Karpas-422 (cell line): ENCODE measurements around the gene RPGRIP1. TPM values are rescaled to one million over a fixed set of nuclear protein-coding genes. Genes with fewer than 3 reads are reported as not detected.
"Not testable (repeated sequence)": the region's sequence is repeated elsewhere in the genome, so short reads cannot be mapped to it uniquely, and the experiment has no call there.

Experiments
- DNase-seq: peaks from one replicate; pipeline ENCODE4 v3.0.0-alpha.2; 2015
- H2AFZ ChIP-seq: fragments of 200-600 bp; sonication (generic); 2 replicates; pipeline ENCODE4 v1.6.1; 2014; ENCODE audit warnings: antibody characterized with exemption, low read length, mixed read lengths
- H3K27ac ChIP-seq: fragments of 200-600 bp; sonication (generic); 2 replicates; pipeline ENCODE4 v1.5.1; 2014; ENCODE audit warnings: mild to moderate bottlenecking, low read length, moderate library complexity
- H3K27me3 ChIP-seq: fragments of 200-600 bp; sonication (generic); 2 replicates; pipeline ENCODE4 v1.6.1; 2014; ENCODE audit warnings: low read length, mixed read lengths
- H3K36me3 ChIP-seq: fragments of 200-600 bp; sonication (generic); 2 replicates; pipeline ENCODE4 v1.6.1; 2014; ENCODE audit warnings: low read length, mixed read lengths; ENCODE audit not compliant: insufficient read depth
- H3K4me1 ChIP-seq: fragments of 200-600 bp; sonication (generic); 2 replicates; pipeline ENCODE4 v1.6.1; 2014; ENCODE audit warnings: mild to moderate bottlenecking, low read length, mixed read lengths
- H3K4me2 ChIP-seq: fragments of 200-600 bp; sonication (generic); 2 replicates; pipeline ENCODE4 v1.6.1; 2014; ENCODE audit warnings: low read length, low read depth, mild to moderate bottlenecking; ENCODE audit not compliant: poor library complexity, severe bottlenecking
- H3K4me3 ChIP-seq: fragments of 200-600 bp; sonication (generic); 2 replicates; pipeline ENCODE4 v1.5.1; 2014; ENCODE audit warnings: mild to moderate bottlenecking, antibody characterized with exemption, low read length, mixed read lengths
- H3K79me2 ChIP-seq: fragments of 200-600 bp; sonication (generic); 2 replicates; pipeline ENCODE4 v1.6.1; 2014; ENCODE audit warnings: mild to moderate bottlenecking, low read length, mixed read lengths
- H3K9ac ChIP-seq: fragments of 200-600 bp; sonication (generic); 2 replicates; pipeline ENCODE4 v1.6.0; 2014; ENCODE audit warnings: low read length
- H3K9me2 ChIP-seq: fragments of 200-600 bp; sonication (generic), shearing (Covaris generic); replicated peaks from 2 replicates; pipeline ENCODE4 v1.6.0; 2014; ENCODE audit warnings: mild to moderate bottlenecking, low read length, moderate library complexity; ENCODE audit not compliant: insufficient read depth
- H3K9me3 ChIP-seq: fragments of 300-700, 200-600 bp; sonication (generic); 2 replicates; pipeline ENCODE4 v1.6.1; 2014; ENCODE audit warnings: low read length, mixed read lengths
- H4K20me1 ChIP-seq: fragments of 200-600 bp; sonication (generic); 2 replicates; pipeline ENCODE4 v1.6.1; 2014; ENCODE audit warnings: mild to moderate bottlenecking, antibody characterized with exemption, low read length, low read depth; ENCODE audit not compliant: insufficient read depth
- total RNA-seq: library from RNA; depleted of rRNA; stranded (reverse); fragments of >200 nt; shearing (Covaris generic); gene quantifications from 2 replicates; pipeline ENCODE4 v1.2.3, GENCODE V29; 2014; ENCODE audit warnings: low replicate concordance

Gene RPGRIP1
- total RNA-seq, 1 experiment from 2014 or later = not detected

DNA sequence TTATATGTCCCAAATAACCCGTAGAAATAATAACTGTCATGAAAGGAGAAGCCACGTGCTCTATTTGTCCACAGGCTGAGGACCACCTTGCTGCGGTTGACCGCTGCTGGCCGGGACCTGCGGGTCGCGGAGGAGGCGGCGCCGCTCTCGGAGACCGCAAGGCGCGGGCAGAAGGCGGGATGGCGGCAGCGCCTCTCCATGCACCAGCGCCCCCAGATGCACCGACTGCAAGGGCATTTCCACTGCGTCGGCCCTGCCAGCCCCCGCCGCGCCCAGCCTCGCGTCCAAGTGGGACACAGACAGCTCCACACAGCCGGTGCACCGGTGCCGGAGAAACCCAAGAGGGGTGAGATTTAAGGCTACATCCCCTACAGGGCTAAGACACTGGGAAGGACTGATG is 21.0 kb downstream of the RPGRIP1 start:
- peak overlapping the region; percentile 68 for H3K4me3 ChIP-seq
- no peak overlapping the region for H3K27ac ChIP-seq
- peak overlapping the region; percentile 97 for H3K4me2 ChIP-seq
- peak; percentile 65 for DNase-seq
- no peaks in the 10 kb centered on the region for H3K27me3 ChIP-seq
- no peaks in the 10 kb centered on the region for H3K9me3 ChIP-seq
- H3K36me3 ChIP-seq = no peaks in the 10 kb centered on the region
- no peaks in the 10 kb centered on the region for H3K9me2 ChIP-seq
- peak overlapping the region; percentile 97 for H2AFZ ChIP-seq
- no peaks in the 10 kb centered on the region for H3K79me2 ChIP-seq
- H4K20me1 ChIP-seq = no peaks in the 10 kb centered on the region
- peak overlapping the region; percentile 58 for H3K9ac ChIP-seq
- H3K4me1 ChIP-seq = peaks cover 19% of the 10 kb centered on the region

DNA sequence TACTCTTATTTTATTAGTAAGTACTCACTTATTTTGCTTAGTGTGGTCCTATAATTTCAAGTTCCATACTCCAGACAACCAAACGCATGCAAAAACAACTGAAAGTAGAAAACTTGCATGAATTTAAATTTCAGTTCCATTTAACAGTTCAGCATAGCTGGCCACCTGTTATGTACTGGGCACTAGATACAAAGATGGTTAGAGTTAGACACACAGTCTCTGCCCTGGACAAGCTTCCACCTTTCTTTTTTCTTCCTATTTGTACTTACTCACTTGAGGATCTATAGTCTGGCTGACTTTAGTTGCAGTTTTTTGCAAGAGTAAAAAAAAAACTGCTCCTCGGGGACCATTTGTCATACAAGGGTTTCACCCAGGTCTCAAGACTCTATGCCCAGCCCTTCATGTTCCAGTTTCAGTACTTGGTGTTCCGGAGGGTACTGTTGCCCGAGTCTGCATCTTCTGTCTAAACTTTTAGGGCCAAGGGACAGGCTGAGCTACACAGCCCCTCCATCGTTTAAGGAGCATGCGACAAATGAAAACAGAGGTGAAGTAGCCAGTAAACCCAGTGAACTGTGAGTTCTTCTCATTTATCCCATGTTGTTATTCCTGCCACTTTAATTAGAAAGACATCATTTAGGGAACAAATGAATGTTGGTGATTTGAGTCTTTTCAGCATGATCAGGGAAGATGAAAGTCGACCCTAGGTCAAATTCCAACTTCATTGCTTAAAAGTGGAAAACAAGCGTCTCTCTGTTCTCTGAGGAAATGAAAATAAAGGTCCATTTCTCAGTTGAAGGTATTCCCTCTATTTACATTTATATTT is 22.3 kb downstream of the RPGRIP1 start:
- no peak for DNase-seq
- H2AFZ ChIP-seq = no peak overlapping the region
- H3K9me2 ChIP-seq = no peaks in the 10 kb centered on the region
- no peaks in the 10 kb centered on the region for H3K9me3 ChIP-seq
- H3K4me1 ChIP-seq = peaks cover 19% of the 10 kb centered on the region
- peak overlapping the region; percentile 1 for H3K4me2 ChIP-seq
- H3K4me3 ChIP-seq = no peak overlapping the region
- no peak overlapping the region for H3K27ac ChIP-seq
- H3K9ac ChIP-seq = no peak overlapping the region
- no peaks in the 10 kb centered on the region for H4K20me1 ChIP-seq
- H3K36me3 ChIP-seq = no peaks in the 10 kb centered on the region
- no peaks in the 10 kb centered on the region for H3K79me2 ChIP-seq
- H3K27me3 ChIP-seq = no peaks in the 10 kb centered on the region

DNA sequence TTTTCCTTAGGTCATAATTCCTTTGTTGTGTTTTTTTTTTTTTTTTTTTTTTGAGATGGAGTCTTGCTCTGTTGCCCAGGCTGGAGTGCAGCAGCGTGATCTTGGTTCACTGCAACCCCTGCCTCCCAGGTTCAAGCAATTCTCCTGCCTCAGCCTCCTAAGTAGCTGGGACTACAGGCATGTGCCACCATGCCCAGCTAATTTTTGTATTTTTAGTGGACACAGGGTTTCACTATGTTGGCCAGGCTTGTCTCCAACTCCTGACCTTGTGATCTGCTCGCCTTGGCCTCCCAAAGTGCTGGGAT is 22.9 kb downstream of the RPGRIP1 start:
- not testable (repeated sequence) for H3K79me2 ChIP-seq, H3K9me3 ChIP-seq, H3K9me2 ChIP-seq, H4K20me1 ChIP-seq, H2AFZ ChIP-seq, H3K4me3 ChIP-seq, DNase-seq, H3K9ac ChIP-seq, H3K36me3 ChIP-seq, H3K4me2 ChIP-seq, H3K27ac ChIP-seq, H3K27me3 ChIP-seq
- H3K4me1 ChIP-seq = peaks cover 19% of the 10 kb centered on the region

DNA sequence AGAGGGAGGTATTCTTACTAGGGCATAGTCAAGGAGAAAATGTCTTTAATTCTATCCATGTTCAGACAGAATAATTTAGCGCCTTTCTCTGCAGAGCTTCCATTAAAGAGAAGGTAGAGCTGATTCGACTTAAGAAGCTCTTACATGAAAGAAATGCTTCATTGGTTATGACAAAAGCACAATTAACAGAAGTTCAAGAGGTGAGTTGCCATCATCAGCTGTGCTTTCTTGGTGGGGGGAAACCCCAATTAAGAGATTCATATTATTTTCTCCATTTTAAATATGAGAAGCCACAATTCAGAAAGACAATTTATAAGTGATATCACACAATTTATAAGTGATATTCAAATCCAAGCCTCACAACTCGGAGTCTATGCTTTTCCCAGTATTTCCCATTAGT is 27.8 kb downstream of the RPGRIP1 start:
- no peaks in the 10 kb centered on the region for H3K79me2 ChIP-seq
- H3K9ac ChIP-seq = no peak overlapping the region
- no peaks in the 10 kb centered on the region for H4K20me1 ChIP-seq
- DNase-seq = no peak
- no peaks in the 10 kb centered on the region for H3K9me2 ChIP-seq
- H3K36me3 ChIP-seq = no peaks in the 10 kb centered on the region
- no peak overlapping the region for H3K27ac ChIP-seq
- H3K4me1 ChIP-seq = peaks cover 16% of the 10 kb centered on the region
- no peaks in the 10 kb centered on the region for H3K9me3 ChIP-seq
- no peak overlapping the region for H2AFZ ChIP-seq
- no peak overlapping the region for H3K4me2 ChIP-seq
- H3K27me3 ChIP-seq = no peaks in the 10 kb centered on the region
- H3K4me3 ChIP-seq = no peak overlapping the region

DNA sequence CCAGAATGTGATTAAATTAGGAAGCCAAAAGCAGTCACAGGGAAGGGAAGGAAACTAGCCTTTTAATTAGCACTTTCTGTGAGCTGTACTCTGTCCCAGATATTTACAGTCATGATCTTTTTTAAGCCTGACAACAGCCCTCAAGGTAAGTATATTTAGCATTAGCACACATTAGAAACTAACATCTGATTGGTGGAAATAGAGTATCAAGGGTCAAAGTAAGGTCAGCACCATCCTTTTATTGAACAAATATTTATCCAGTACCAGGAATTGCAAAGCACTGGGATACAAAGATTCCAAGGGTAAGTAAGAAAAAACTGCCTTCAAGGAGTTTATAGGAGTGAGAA is 28.2 kb downstream of the RPGRIP1 start:
- no peaks in the 10 kb centered on the region for H4K20me1 ChIP-seq
- H3K27me3 ChIP-seq = no peaks in the 10 kb centered on the region
- H3K9ac ChIP-seq = peak overlapping the region; percentile 10; the same call in 1 of the 2 replicates
- DNase-seq = peak; percentile 50
- H3K9me3 ChIP-seq = no peaks in the 10 kb centered on the region
- no peak overlapping the region for H3K27ac ChIP-seq
- H3K4me3 ChIP-seq = peak overlapping the region; percentile 55; the same call in 1 of the 2 replicates
- H3K36me3 ChIP-seq = no peaks in the 10 kb centered on the region
- peak overlapping the region; percentile 71 for H3K4me2 ChIP-seq
- no peaks in the 10 kb centered on the region for H3K9me2 ChIP-seq
- H2AFZ ChIP-seq = peak overlapping the region; percentile 98
- H3K4me1 ChIP-seq = peaks cover 16% of the 10 kb centered on the region
- H3K79me2 ChIP-seq = no peaks in the 10 kb centered on the region

DNA sequence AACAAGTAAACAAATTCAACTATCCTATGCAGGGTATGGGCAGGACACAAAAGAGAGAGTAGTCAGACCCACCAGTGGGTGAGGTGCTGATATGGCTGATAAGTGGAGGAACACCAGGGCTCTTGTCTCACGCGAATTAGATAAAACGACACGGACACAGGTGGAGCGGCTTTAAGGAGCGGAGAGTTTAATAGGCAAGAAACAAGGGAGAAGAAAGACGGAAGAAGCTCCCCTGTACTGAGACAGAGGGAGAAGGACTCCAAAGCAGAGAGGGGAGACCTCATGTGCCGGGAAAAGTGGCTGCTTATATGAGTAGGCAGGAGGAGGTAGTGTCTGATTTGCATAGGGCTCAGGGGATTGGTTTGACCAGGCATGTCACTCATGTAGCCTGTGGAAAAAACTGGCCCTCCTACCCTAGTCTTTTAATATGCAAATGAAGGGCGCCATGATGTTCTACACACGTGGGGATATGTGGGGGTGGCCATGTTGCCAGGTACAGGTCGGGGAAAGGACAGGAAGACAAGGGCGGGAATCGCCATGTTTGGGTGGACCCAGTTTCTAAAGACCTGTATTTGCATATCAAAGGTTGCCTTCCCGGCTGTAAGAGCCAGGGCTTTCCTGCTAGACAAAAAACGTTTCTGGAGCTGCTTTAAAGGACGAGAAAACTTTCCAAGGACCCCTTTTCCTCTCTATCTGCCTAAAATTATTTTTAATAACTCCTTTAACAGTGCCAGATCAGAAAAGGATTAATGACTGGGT is 28.8 kb downstream of the RPGRIP1 start:
- no peaks in the 10 kb centered on the region for H3K36me3 ChIP-seq
- peak overlapping the region; percentile 71 for H3K4me2 ChIP-seq
- peak overlapping the region; percentile 98 for H2AFZ ChIP-seq
- no peaks in the 10 kb centered on the region for H3K79me2 ChIP-seq
- H3K27me3 ChIP-seq = no peaks in the 10 kb centered on the region
- H3K9ac ChIP-seq = peak overlapping the region; percentile 29; the same call in 1 of the 2 replicates
- no peak overlapping the region for H3K27ac ChIP-seq
- peaks cover 16% of the 10 kb centered on the region for H3K4me1 ChIP-seq
- H3K4me3 ChIP-seq = peak overlapping the region; percentile 55
- H3K9me3 ChIP-seq = no peaks in the 10 kb centered on the region
- peak; percentile 96 for DNase-seq
- no peaks in the 10 kb centered on the region for H3K9me2 ChIP-seq
- no peaks in the 10 kb centered on the region for H4K20me1 ChIP-seq

DNA sequence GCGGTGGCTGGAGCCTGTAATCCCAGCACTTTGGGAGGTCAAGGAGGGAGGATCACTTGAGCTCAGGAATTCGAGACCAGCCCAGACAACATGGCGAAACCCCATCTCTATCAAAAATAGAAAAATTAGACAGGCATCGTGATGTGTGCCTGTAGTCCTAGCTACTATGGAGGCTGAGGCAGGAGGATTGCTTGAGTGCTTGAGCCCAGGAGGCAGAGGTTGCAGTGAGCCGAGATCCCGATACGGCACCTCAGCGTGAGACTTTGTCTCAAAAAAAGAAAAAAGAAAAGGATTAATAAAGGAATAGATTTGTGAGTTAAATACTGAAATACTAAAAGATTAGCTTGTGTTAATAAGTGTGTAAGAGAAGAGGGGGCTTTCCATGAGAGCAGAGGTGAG is 29.4 kb downstream of the RPGRIP1 start:
- no peaks in the 10 kb centered on the region for H3K9me2 ChIP-seq
- H3K4me3 ChIP-seq = peak overlapping the region; percentile 55
- H3K4me2 ChIP-seq = peak overlapping the region; percentile 71
- H3K27me3 ChIP-seq = no peaks in the 10 kb centered on the region
- no peaks in the 10 kb centered on the region for H3K79me2 ChIP-seq
- H4K20me1 ChIP-seq = no peaks in the 10 kb centered on the region
- peak overlapping the region; percentile 29; the same call in 1 of the 2 replicates for H3K9ac ChIP-seq
- H3K36me3 ChIP-seq = no peaks in the 10 kb centered on the region
- no peak overlapping the region for H3K27ac ChIP-seq
- no peaks in the 10 kb centered on the region for H3K9me3 ChIP-seq
- peak overlapping the region; percentile 98 for H2AFZ ChIP-seq
- DNase-seq = no peak
- peaks cover 16% of the 10 kb centered on the region for H3K4me1 ChIP-seq

DNA sequence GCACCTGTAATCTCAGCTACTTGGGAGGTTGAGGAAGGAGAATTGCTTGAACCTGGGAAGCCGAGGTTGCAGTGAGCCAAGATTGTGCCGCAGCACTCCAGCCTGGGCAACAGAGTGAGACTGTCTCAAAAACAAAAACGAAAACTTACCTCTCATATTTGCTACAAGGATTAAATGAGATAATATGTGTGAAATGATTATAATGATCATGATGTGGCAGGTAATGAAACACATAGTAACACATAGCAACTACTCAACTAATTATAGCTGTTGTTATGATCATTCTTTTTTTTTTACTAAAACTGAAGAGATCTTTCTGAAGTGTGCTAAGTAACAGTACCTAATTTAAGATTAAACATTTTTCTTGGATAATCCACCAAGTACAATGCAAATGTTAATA is 30.1 kb downstream of the RPGRIP1 start:
- no peak for DNase-seq
- Histone ChIP-seq H3K79me2 (no peaks in the 10 kb centered on the region), H3K9ac (no peak overlapping the region), H3K9me2 (no peaks in the 10 kb centered on the region), H3K36me3 (no peaks in the 10 kb centered on the region), H3K27ac (no peak overlapping the region), H3K27me3 (no peaks in the 10 kb centered on the region), H2AFZ (no peak overlapping the region), H3K4me1 (peaks cover 16% of the 10 kb centered on the region), H4K20me1 (no peaks in the 10 kb centered on the region), H3K4me3 (no peak overlapping the region), H3K9me3 (no peaks in the 10 kb centered on the region), H3K4me2 (no peak overlapping the region)
